Mesenchymal stem cell (in vitro differentiated cells and primary cell): ENCODE results near the gene WDR18.

Experiments
- DNase-seq: peaks from one replicate; pipeline ENCODE4 v3.0.0-alpha.2; 2013
- H2AFZ ChIP-seq: one replicate; pipeline ENCODE4 v1.6.1; 2013; ENCODE audit warnings: low read depth, mild to moderate bottlenecking, control low read depth, inconsistent platforms, low read length, moderate library complexity
- H2AK5ac ChIP-seq: 2 replicates; pipeline ENCODE4 v1.6.1; 2013; ENCODE audit warnings: low read length, moderate library complexity, mild to moderate bottlenecking, inconsistent platforms; ENCODE audit not compliant: severe bottlenecking
- H2BK120ac ChIP-seq: one replicate; pipeline ENCODE4 v1.6.1; 2013; ENCODE audit warnings: low read depth, mild to moderate bottlenecking, inconsistent platforms, low read length, moderate library complexity
- H2BK12ac ChIP-seq, 2 experiments: one replicate each; pipeline ENCODE4 v1.6.1; 2013; ENCODE audit warnings: inconsistent platforms in 2 of 2, low read length in 2 of 2, mild to moderate bottlenecking in 2 of 2, moderate library complexity in 2 of 2, control low read depth in 1 of 2
- H2BK15ac ChIP-seq: one replicate; pipeline ENCODE4 v1.6.1; 2013; ENCODE audit warnings: mild to moderate bottlenecking, low read depth, inconsistent platforms; ENCODE audit not compliant: poor library complexity, severe bottlenecking
- H2BK5ac ChIP-seq: 2 replicates; pipeline ENCODE4 v1.6.1; 2013; ENCODE audit warnings: low read depth, mild to moderate bottlenecking, low read length, control low read depth, inconsistent platforms; ENCODE audit not compliant: poor library complexity, severe bottlenecking
- H3K14ac ChIP-seq, 2 experiments: one replicate each; pipeline ENCODE4 v1.6.1; 2013; ENCODE audit warnings: inconsistent platforms in 2 of 2, low read length in 2 of 2, control low read depth in 1 of 2, mild to moderate bottlenecking in 1 of 2, moderate library complexity in 1 of 2
- H3K18ac ChIP-seq, 2 experiments: one replicate each; pipeline ENCODE4 v1.6.1; 2013; ENCODE audit warnings: inconsistent platforms in 2 of 2, low read length in 2 of 2, control low read depth in 1 of 2, low read depth in 1 of 2, mild to moderate bottlenecking in 1 of 2
- H3K23ac ChIP-seq, 2 experiments: one replicate each; pipeline ENCODE4 v1.6.1; 2013; ENCODE audit warnings: inconsistent platforms in 2 of 2, low read length in 2 of 2, mild to moderate bottlenecking in 2 of 2, moderate library complexity in 2 of 2, control low read depth in 1 of 2
- H3K27ac ChIP-seq: 2 replicates; pipeline ENCODE4 v1.5.1; 2013; ENCODE audit warnings: mild to moderate bottlenecking, moderate library complexity, low read length, control low read depth, inconsistent platforms; ENCODE audit not compliant: poor library complexity, severe bottlenecking
- H3K27me3 ChIP-seq, 2 experiments: 2 replicates each; pipeline versions ENCODE4 v1.6.1 to v1.7.0; 2013; ENCODE audit warnings: low read length in 2 of 2, mild to moderate bottlenecking in 2 of 2, moderate library complexity in 2 of 2, control low read depth in 1 of 2, inconsistent platforms in 1 of 2; ENCODE audit not compliant: control insufficient read depth in 1 of 2, insufficient read depth in 1 of 2
- H3K36me3 ChIP-seq, 2 experiments: 2 replicates each; pipeline versions ENCODE4 v1.6.1 to v1.7.0; 2013; ENCODE audit warnings: low read length in 2 of 2, control low read depth in 1 of 2, inconsistent platforms in 1 of 2, low read depth in 1 of 2, mild to moderate bottlenecking in 1 of 2; ENCODE audit not compliant: insufficient read depth in 2 of 2, control insufficient read depth in 1 of 2
- H3K4ac ChIP-seq, 2 experiments: one replicate each; pipeline ENCODE4 v1.6.1; 2013; ENCODE audit warnings: inconsistent platforms in 2 of 2, low read length in 2 of 2, mild to moderate bottlenecking in 2 of 2, moderate library complexity in 2 of 2, control low read depth in 1 of 2, low read depth in 1 of 2
- H3K4me1 ChIP-seq: 2 replicates; pipeline ENCODE4 v1.6.1; 2013; ENCODE audit warnings: low read depth, low read length, control low read depth; ENCODE audit not compliant: control insufficient read depth, insufficient read depth
- H3K4me2 ChIP-seq: 2 replicates; pipeline ENCODE4 v1.6.1; 2013; ENCODE audit warnings: low read length, mild to moderate bottlenecking, inconsistent platforms; ENCODE audit not compliant: poor library complexity, severe bottlenecking
- H3K4me3 ChIP-seq, 2 experiments: 2 replicates each; pipeline versions ENCODE4 v1.5.1 to v1.7.0; 2013; ENCODE audit warnings: low read length in 2 of 2, mild to moderate bottlenecking in 2 of 2, control low read depth in 1 of 2, low read depth in 1 of 2; ENCODE audit not compliant: insufficient read depth in 1 of 2
- H3K79me1 ChIP-seq: replicated peaks from 2 replicates; pipeline ENCODE4 v1.6.1; 2013; ENCODE audit warnings: mild to moderate bottlenecking, control low read depth, low read length, inconsistent platforms; ENCODE audit not compliant: poor library complexity, severe bottlenecking
- H3K9ac ChIP-seq: 2 replicates; pipeline ENCODE4 v1.7.0; 2013; ENCODE audit warnings: mild to moderate bottlenecking, low read length, moderate library complexity
- H3K9me3 ChIP-seq: 2 replicates; pipeline ENCODE4 v1.7.0; 2013; ENCODE audit warnings: mild to moderate bottlenecking, low read length; ENCODE audit not compliant: control insufficient read depth
- H4K8ac ChIP-seq: one replicate; pipeline ENCODE4 v1.6.1; 2013; ENCODE audit warnings: inconsistent platforms, mild to moderate bottlenecking, low read length, moderate library complexity
- H4K91ac ChIP-seq: one replicate; pipeline ENCODE4 v1.6.1; 2013; ENCODE audit warnings: mild to moderate bottlenecking, low read length, inconsistent platforms
- WGBS: methylation state at CpG from one replicate; pipeline ENCODE4 v1.1.7; 2013; ENCODE audit warnings: mixed read lengths; 5-methylcytosine and 5-hydroxymethylcytosine counted together

The WDR18 gene

DNA sequence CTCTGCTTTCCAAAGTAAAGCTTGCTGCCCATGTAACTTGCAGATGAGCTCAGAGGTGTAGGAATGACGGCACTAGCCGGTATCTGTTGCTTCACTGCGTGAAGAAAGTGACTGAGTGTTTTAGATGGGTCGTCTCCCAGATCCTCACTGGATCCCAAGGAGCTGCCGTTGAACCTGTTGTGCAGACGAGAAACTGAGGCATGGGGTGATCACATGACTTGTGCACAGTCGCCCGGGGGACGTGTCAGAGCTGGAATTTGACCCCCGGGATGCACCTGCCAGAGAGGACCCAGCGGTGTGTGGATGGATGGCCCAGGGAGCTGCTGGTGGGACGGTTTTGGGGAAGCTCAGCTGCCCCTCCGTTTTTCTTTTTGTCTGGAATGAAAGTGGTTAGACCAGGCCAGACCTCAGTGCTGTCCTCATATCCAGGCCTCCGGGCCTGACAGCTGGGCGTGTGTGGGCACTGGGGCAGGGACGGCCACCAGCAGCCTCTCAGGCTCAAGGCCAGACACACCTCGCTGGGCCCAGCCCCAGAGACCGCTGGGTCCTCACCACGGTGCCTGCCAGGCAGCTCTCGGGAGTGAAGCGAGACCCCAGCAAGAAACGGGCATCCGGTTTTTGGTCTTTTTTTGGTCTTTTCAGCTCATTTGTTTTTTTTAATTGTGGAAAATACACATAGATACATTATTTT is 45.8 kb upstream of the WDR18 start:
- H2AK5ac ChIP-seq, result peak overlapping the region; percentile 35

DNA sequence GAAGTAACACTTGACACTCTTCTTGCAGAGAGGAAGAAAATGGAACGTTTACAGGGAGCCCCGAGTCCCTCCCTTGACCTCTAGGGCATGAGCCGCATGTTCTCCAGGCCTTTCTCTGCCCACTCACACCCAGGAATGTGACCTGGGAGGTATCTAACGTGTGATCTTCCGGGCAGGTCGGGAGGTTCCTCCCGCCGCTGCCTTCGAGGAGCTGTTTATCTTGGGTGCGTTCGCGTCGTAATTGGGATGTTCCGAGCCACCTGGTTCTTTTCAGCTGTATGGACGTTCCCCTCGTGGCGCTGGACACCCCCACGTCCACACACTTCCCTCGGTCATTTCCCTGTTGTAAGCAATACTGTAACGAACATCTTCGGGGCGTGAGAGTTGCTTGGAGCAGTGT is 44.7 kb upstream of the WDR18 start:
- Histone ChIP-seq H3K79me1 (no peaks in the 10 kb centered on the region), H2BK5ac (no peak overlapping the region), H2BK12ac (no peak overlapping the region), H3K4me1 (peaks cover 52% of the 10 kb centered on the region), H4K91ac (no peak overlapping the region), H3K23ac (no peak overlapping the region), H4K8ac (no peak overlapping the region), H2AFZ (no peak overlapping the region), H3K36me3 (peaks cover 39 to 94% of the 10 kb centered on the region in 2 experiments), H3K27ac (no peak overlapping the region), H3K9me3 (no peaks in the 10 kb centered on the region), H3K14ac (no peak overlapping the region), H2BK15ac (no peak overlapping the region), H3K9ac (no peak overlapping the region), H2AK5ac (no peak overlapping the region), H2BK120ac (no peak overlapping the region), H3K27me3 (no peaks in the 10 kb centered on the region), H3K4me3 (no peak overlapping the region), H3K4ac (no peak overlapping the region), H3K4me2 (no peak overlapping the region), H3K18ac (peak overlapping the region in 1 of 2 experiments; percentile 26)
- DNase-seq, result no peak
- WGBS, result 88% methylated on average over 22 of the region's 22 CpGs

More for the DNA sequence above, 45.8 kb upstream of the WDR18 start:
- H3K9me3 ChIP-seq, result no peaks in the 10 kb centered on the region
- H4K91ac ChIP-seq, result peak overlapping the region; percentile 22
- no peak for DNase-seq
- H4K8ac ChIP-seq, result peak overlapping the region; percentile 13
- H3K18ac ChIP-seq, result no peak overlapping the region
- H3K4ac ChIP-seq, result no peak overlapping the region
- no peak overlapping the region for H2BK5ac ChIP-seq
- H3K14ac ChIP-seq, result no peak overlapping the region
- peaks cover 56% of the 10 kb centered on the region for H3K4me1 ChIP-seq
- no peak overlapping the region for H2BK120ac ChIP-seq
- H3K9ac ChIP-seq, result no peak overlapping the region
- peak overlapping the region; percentile 42 for H3K27ac ChIP-seq
- H3K36me3 ChIP-seq, result peaks cover 35 to 91% of the 10 kb centered on the region in 2 experiments
- WGBS, result 92% methylated on average over 21 of the region's 23 CpGs
- H3K4me2 ChIP-seq, result no peak overlapping the region
- H2BK15ac ChIP-seq, result no peak overlapping the region
- no peak overlapping the region for H3K23ac ChIP-seq
- H2BK12ac ChIP-seq, result peak overlapping the region; percentile 18
- H2AFZ ChIP-seq, result no peak overlapping the region
- H3K27me3 ChIP-seq, result no peaks in the 10 kb centered on the region
- no peaks in the 10 kb centered on the region for H3K79me1 ChIP-seq
- H3K4me3 ChIP-seq, result peak overlapping the region in 1 of 2 experiments; percentile 14

DNA sequence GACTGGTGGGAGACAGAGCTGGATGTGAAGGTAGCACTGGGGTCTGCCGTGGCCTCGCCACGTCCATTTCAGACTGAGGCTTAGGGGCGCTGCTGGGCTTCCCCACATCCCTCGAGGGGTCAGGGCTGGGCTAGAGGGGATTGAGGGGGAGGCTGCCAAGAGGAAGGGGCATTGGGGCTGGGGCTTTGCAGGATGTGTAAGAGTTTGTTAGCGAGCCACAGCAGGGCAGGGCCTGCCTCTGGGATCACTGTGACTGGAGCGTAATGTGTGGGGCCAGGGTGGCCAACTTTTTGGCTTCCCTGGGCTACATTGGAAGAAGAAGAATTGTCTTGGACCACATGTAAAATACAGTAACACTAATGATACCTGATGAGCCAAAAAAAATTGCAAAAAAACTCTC is 44.2 kb upstream of the WDR18 start:
- no peak overlapping the region for H3K4me3 ChIP-seq
- H3K9ac ChIP-seq, result no peak overlapping the region
- no peak overlapping the region for H2AK5ac ChIP-seq
- no peaks in the 10 kb centered on the region for H3K9me3 ChIP-seq
- no peak overlapping the region for H3K4ac ChIP-seq
- H3K23ac ChIP-seq, result no peak overlapping the region
- no peak overlapping the region for H2BK12ac ChIP-seq
- no peak overlapping the region for H2BK120ac ChIP-seq
- no peak overlapping the region for H3K27ac ChIP-seq
- H3K14ac ChIP-seq, result no peak overlapping the region
- DNase-seq, result no peak
- H4K8ac ChIP-seq, result no peak overlapping the region
- H3K4me2 ChIP-seq, result no peak overlapping the region
- peaks cover 50% of the 10 kb centered on the region for H3K4me1 ChIP-seq
- H3K18ac ChIP-seq, result peak overlapping the region; percentile 26 to 38
- no peak overlapping the region for H2BK15ac ChIP-seq
- H2BK5ac ChIP-seq, result no peak overlapping the region
- peaks cover 42 to 96% of the 10 kb centered on the region in 2 experiments for H3K36me3 ChIP-seq
- 92% methylated on average over 7 of the region's 7 CpGs for WGBS
- H3K27me3 ChIP-seq, result no peaks in the 10 kb centered on the region
- H4K91ac ChIP-seq, result no peak overlapping the region
- no peak overlapping the region for H2AFZ ChIP-seq
- no peaks in the 10 kb centered on the region for H3K79me1 ChIP-seq

DNA sequence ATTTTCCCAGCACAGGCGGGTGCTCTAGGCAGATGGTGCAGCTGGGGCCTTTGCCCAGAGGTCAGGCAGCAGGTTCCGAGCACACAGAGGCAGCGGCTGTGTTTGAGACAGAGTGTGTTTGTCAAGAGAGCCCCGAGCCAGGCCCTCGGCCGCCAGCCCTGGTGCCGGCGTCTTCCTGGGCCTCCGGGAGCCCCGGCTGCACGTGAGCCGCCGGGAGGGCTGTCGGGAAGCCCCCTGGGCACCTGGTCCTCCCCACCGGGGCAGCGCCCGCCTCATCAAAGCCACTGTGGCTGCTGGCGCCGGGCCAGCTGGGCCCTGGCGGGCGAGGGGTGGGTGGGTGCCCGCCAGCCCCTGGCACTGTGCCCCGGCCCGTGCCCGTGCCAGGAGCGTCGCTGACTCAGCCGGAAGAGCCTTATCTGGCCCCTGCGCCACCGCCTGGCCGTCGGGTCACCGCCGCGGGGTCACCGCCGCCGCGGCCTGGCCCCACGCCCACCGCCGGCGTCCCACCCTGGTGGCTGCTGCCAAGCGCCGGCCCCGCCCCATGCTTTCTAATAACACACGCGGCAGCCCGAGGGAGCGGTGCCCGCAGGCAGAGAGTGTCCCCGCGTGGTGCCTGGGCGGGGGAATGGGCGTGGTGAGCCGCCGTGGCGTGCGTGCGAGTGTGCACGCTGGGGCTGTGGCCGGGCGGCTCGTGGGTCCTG is 43.4 kb upstream of the WDR18 start:
- no peak overlapping the region for H2BK12ac ChIP-seq
- H3K4ac ChIP-seq, result no peak overlapping the region
- no peak overlapping the region for H2AK5ac ChIP-seq
- no peak overlapping the region for H3K23ac ChIP-seq
- H4K8ac ChIP-seq, result peak overlapping the region; percentile 20
- H2BK120ac ChIP-seq, result no peak overlapping the region
- H3K9ac ChIP-seq, result no peak overlapping the region
- H3K27ac ChIP-seq, result no peak overlapping the region
- no peak overlapping the region for H2BK15ac ChIP-seq
- no peak overlapping the region for H2AFZ ChIP-seq
- WGBS, result 95% methylated on average over 60 of the region's 64 CpGs
- H3K4me1 ChIP-seq, result peaks cover 53% of the 10 kb centered on the region
- H3K4me3 ChIP-seq, result peak overlapping the region in 1 of 2 experiments; percentile 20
- H3K14ac ChIP-seq, result no peak overlapping the region
- no peaks in the 10 kb centered on the region for H3K9me3 ChIP-seq
- H3K79me1 ChIP-seq, result no peaks in the 10 kb centered on the region
- H3K36me3 ChIP-seq, result peaks cover 42 to 96% of the 10 kb centered on the region in 2 experiments
- DNase-seq, result no peak
- no peak overlapping the region for H3K4me2 ChIP-seq
- H3K27me3 ChIP-seq, result no peaks in the 10 kb centered on the region
- H3K18ac ChIP-seq, result no peak overlapping the region
- no peak overlapping the region for H2BK5ac ChIP-seq
- H4K91ac ChIP-seq, result peak overlapping the region; percentile 2
